HepG2 (cell line): ENCODE measurements around the gene SLC25A17.

Source experiments
- AHDC1 ChIP-seq: sonication (generic); formaldehyde crosslinking; IDR thresholded peaks from 2 replicates; pipeline ENCODE4 v1.5.1; 2020; ENCODE audit warnings: mild to moderate bottlenecking, missing genetic modification reagents, borderline replicate concordance
- CEBPB ChIP-seq: IDR thresholded peaks from 2 replicates; pipeline ENCODE4 v1.6.1; 2011; ENCODE audit warnings: low read depth, low read length, improper control_type of control experiment, borderline replicate concordance
- CREM ChIP-seq, 2 experiments: sonication (generic) in 1 of 2; formaldehyde crosslinking in 1 of 2; IDR thresholded peaks; 2 replicates each; pipeline versions ENCODE4 v1.4.0 to v1.6.1; 2016 to 2020; ENCODE audit warnings: antibody characterized with exemption in 1 of 2, mild to moderate bottlenecking in 1 of 2, missing genetic modification reagents in 1 of 2
- CTCF ChIP-seq: sonication (generic); formaldehyde crosslinking; IDR thresholded peaks from 2 replicates; pipeline ENCODE4 v1.5.0; 2020; ENCODE audit warnings: mild to moderate bottlenecking, missing genetic modification reagents, moderate library complexity
- ELK4 ChIP-seq: sonication (generic); formaldehyde crosslinking; IDR thresholded peaks from 2 replicates; pipeline ENCODE4 v1.9.0; 2021; ENCODE audit warnings: missing genetic modification reagents, borderline replicate concordance
- GLMP ChIP-seq: sonication (generic); formaldehyde crosslinking; IDR thresholded peaks from 2 replicates; pipeline ENCODE4 v1.9.0; 2021; ENCODE audit warnings: missing genetic modification reagents, mild to moderate bottlenecking, borderline replicate concordance
- MAFF ChIP-seq: IDR thresholded peaks from 2 replicates; pipeline ENCODE4 v1.6.1; 2011; ENCODE audit warnings: low read depth, low read length, improper control_type of control experiment
- MAFK ChIP-seq, 2 experiments: IDR thresholded peaks in 1 of 2; conservative IDR thresholded peaks in 1 of 2; 2 replicates each; pipeline ENCODE4 v1.6.1; 2011; ENCODE audit warnings: improper control_type of control experiment in 2 of 2, low read length in 2 of 2
- NAIF1 ChIP-seq: sonication (generic); formaldehyde crosslinking; IDR thresholded peaks from 2 replicates; pipeline ENCODE4 v1.5.0; 2020; ENCODE audit warnings: mild to moderate bottlenecking, missing genetic modification reagents, borderline replicate concordance
- PRMT3 ChIP-seq: sonication (generic); formaldehyde crosslinking; IDR thresholded peaks from 2 replicates; pipeline ENCODE4 v1.8.1; 2022; ENCODE audit warnings: low read depth, mild to moderate bottlenecking, moderate library complexity, missing genetic modification reagents, borderline replicate concordance
- REL ChIP-seq: sonication (generic); formaldehyde crosslinking; conservative IDR thresholded peaks from 2 replicates; pipeline ENCODE4 v1.8.0; 2022; ENCODE audit warnings: mild to moderate bottlenecking, missing genetic modification reagents, moderate library complexity
- TCF12 ChIP-seq, 2 experiments: fragments of 450-650 bp in 1 of 2; sonication (generic) in 1 of 2; formaldehyde crosslinking in 1 of 2; IDR thresholded peaks; 2 replicates each; pipeline versions ENCODE4 v1.6.1 to v1.8.0; 2017 to 2022; ENCODE audit warnings: antibody characterized with exemption in 1 of 2, mild to moderate bottlenecking in 1 of 2, missing genetic modification reagents in 1 of 2, moderate library complexity in 1 of 2
- XRCC5 ChIP-seq: fragments of 200-400 bp; formaldehyde crosslinking; optimal IDR thresholded peaks from 2 replicates; pipeline ENCODE3; 2017; ENCODE audit warnings: mild to moderate bottlenecking, low read length

- TF ChIP-seq CEBPB = no peak
- TF ChIP-seq MAFF = no peak
- no peak for TF ChIP-seq TCF12 (IDR thresholded peaks at IDR 0.05)
- TF ChIP-seq TCF12 (CRISPR knock-in tag; IDR thresholded peaks at IDR 0.05) = no peak
- TF ChIP-seq MAFK (conservative IDR thresholded peaks at IDR 0.05 in 1 of 2, IDR thresholded peaks at IDR 0.05 in 1 of 2; ENCODE audit: low read length in 2 of 2) = no peak
- no peak for TF ChIP-seq XRCC5
- no peak for TF ChIP-seq ELK4 (CRISPR knock-in tag)
- TF ChIP-seq CTCF (CRISPR knock-in tag) = no peak
- no peak for TF ChIP-seq AHDC1 (CRISPR knock-in tag)
- no peak for TF ChIP-seq PRMT3 (CRISPR knock-in tag)
- TF ChIP-seq NAIF1 = no peak
- no peak for TF ChIP-seq CREM (IDR thresholded peaks at IDR 0.05)
- TF ChIP-seq CREM (CRISPR knock-in tag; IDR thresholded peaks at IDR 0.05) = no peak
- no peak for TF ChIP-seq GLMP
- TF ChIP-seq REL (CRISPR knock-in tag) = no peak
These were observed 62.1 kb downstream of the SLC25A17 start for GRCh38 chr22:40757071-40757470.
